K562 (cell line): Measurements from ENCODE around the gene ZMYND8. TPM values are rescaled to one million over a fixed set of nuclear protein-coding genes. Genes with fewer than 3 reads are reported as not detected.

Source experiments
- ATAC-seq: fragments of 200-7000 bp; cut with Tn5 transposase; 3 replicates; pipeline ENCODE4 v1.9.1; 2020; ENCODE audit warnings: moderate library complexity
- BruUV-seq: library from RNA; stranded (reverse); fragments of 400-500 nt; replicated peaks from 2 replicates; lab custom pipeline; 2021; lab: Mats Ljungman, UMichigan
- CTCF ChIA-PET: fragments of 300-600 bp; formaldehyde crosslinking; extraction: SDS; loops from one replicate; lab custom pipeline; 2021; ENCODE audit warnings: low intra/inter-chr PET ratio; lab: Yijun Ruan, JAX
- POLR2A ChIA-PET: fragments of 300-600, 350-650 bp; sonication (Branson Sonifier 250); formaldehyde crosslinking; extraction: SDS; loops from one replicate; lab custom pipeline; 2021; ENCODE audit warnings: antibody characterized with exemption, inconsistent platforms; lab: Yijun Ruan, JAX
- DNase-seq, 4 experiments: peaks; one replicate each; pipeline versions ENCODE4 v3.0.0 to v3.0.0-alpha.2; 2011 to 2018; ENCODE audit warnings: low spot score in 3 of 4, mixed read lengths in 3 of 4; ENCODE audit errors: extremely low read depth in 1 of 4
- FAIRE-seq: peaks from 2 replicates; lab custom pipeline; 2011; peaks lifted over from hg19 to GRCh38; lab: Jason Lieb, UNC
- H2AFZ ChIP-seq: 2 replicates; pipeline ENCODE4 v1.6.0; 2011; ENCODE audit warnings: low read depth, low read length, control low read depth, inconsistent platforms
- H3K27ac ChIP-seq: fragments of 200-600 bp; 3 replicates; pipeline ENCODE4 v1.8.0; 2011; ENCODE audit warnings: low read depth, mild to moderate bottlenecking, control low read depth, inconsistent platforms, low read length, moderate library complexity, mixed read lengths; ENCODE audit errors: extremely low read depth
- H3K27me3 ChIP-seq, 2 experiments: fragments of 300-600 bp in 1 of 2; 2 replicates in 1 of 2; 3 replicates in 1 of 2; pipeline versions ENCODE4 v1.6.0 to v1.8.0; 2011; ENCODE audit warnings: inconsistent platforms in 2 of 2, low read length in 2 of 2, mild to moderate bottlenecking in 1 of 2, mixed read lengths in 1 of 2, moderate library complexity in 1 of 2; ENCODE audit not compliant: control insufficient read depth in 2 of 2, insufficient read depth in 2 of 2
- H3K36me3 ChIP-seq: fragments of 300-600 bp; 3 replicates; pipeline ENCODE4 v1.8.0; 2011; ENCODE audit warnings: mild to moderate bottlenecking, low read length, inconsistent platforms; ENCODE audit not compliant: control insufficient read depth, insufficient read depth
- H3K4me1 ChIP-seq, 2 experiments: fragments of 200-600 bp in 1 of 2; replicated peaks in 1 of 2; 2 replicates in 1 of 2; 3 replicates in 1 of 2; pipeline versions ENCODE4 v1.5.1 to v1.8.0; 2011; ENCODE audit warnings: inconsistent platforms in 2 of 2, low read length in 2 of 2, mild to moderate bottlenecking in 1 of 2, mixed read lengths in 1 of 2, moderate library complexity in 1 of 2; ENCODE audit not compliant: control insufficient read depth in 2 of 2, insufficient read depth in 2 of 2
- H3K4me2 ChIP-seq: 2 replicates; pipeline ENCODE4 v1.6.1; 2011; ENCODE audit warnings: low read length, control low read depth, inconsistent platforms, mixed read lengths; ENCODE audit not compliant: insufficient read depth
- H3K4me3 ChIP-seq: fragments of 200-600 bp; sonication (generic), shearing (Covaris generic); 2 replicates; pipeline ENCODE4 v1.5.1; 2016; ENCODE audit warnings: control low read depth, inconsistent platforms
- H3K79me2 ChIP-seq: fragments of 200-600 bp; 3 replicates; pipeline ENCODE4 v1.8.0; 2011; ENCODE audit warnings: low read length, inconsistent platforms; ENCODE audit not compliant: control insufficient read depth, insufficient read depth
- H3K9ac ChIP-seq, 2 experiments: 2 replicates each; pipeline versions ENCODE4 v1.6.0 to v1.6.1; 2011; ENCODE audit warnings: low read depth in 2 of 2, low read length in 2 of 2, control low read depth in 1 of 2, inconsistent platforms in 1 of 2, mild to moderate bottlenecking in 1 of 2, mixed read lengths in 1 of 2; ENCODE audit not compliant: insufficient read depth in 1 of 2
- H3K9me1 ChIP-seq: one replicate; pipeline ENCODE4 v1.6.0; 2011; ENCODE audit warnings: inconsistent platforms, mild to moderate bottlenecking, low read length, moderate library complexity; ENCODE audit not compliant: control insufficient read depth, insufficient read depth
- H3K9me3 ChIP-seq: replicated peaks from 2 replicates; pipeline ENCODE4 v1.5.1; 2011; ENCODE audit warnings: low read depth, low read length, inconsistent platforms; ENCODE audit not compliant: control insufficient read depth, insufficient read depth
- H4K20me1 ChIP-seq: replicated peaks from 2 replicates; pipeline ENCODE4 v1.6.1; 2011; ENCODE audit warnings: low read length, inconsistent platforms, mixed read lengths; ENCODE audit not compliant: control insufficient read depth, insufficient read depth
- BRF1 ChIP-seq: IDR thresholded peaks from 3 replicates; pipeline ENCODE4 v1.6.1; 2011; ENCODE audit warnings: borderline replicate concordance, mild to moderate bottlenecking; ENCODE audit not compliant: insufficient read length; ENCODE audit errors: extremely low read depth
- CXXC5 ChIP-seq: fragments of 250-450 bp; sonication (Bioruptor Pico); IDR thresholded peaks from 2 replicates; pipeline ENCODE4 v1.8.0; 2022; ENCODE audit warnings: inconsistent platforms, mild to moderate bottlenecking, moderate library complexity
- HDAC8 ChIP-seq: fragments of 450-650 bp; IDR thresholded peaks from 2 replicates; pipeline ENCODE4 v1.6.1; 2016; ENCODE audit warnings: mild to moderate bottlenecking, missing genetic modification characterization, moderate library complexity, missing compliant biosample characterization
- HMBOX1 ChIP-seq: sonication (generic); IDR thresholded peaks from 2 replicates; pipeline ENCODE4 v1.6.1; 2016
- MAFF ChIP-seq: IDR thresholded peaks from 2 replicates; pipeline ENCODE4 v1.6.1; 2012; ENCODE audit warnings: low read length, improper control_type of control experiment
- PCBP2 ChIP-seq: fragments of 200-400 bp; formaldehyde crosslinking; IDR thresholded peaks from 2 replicates; pipeline ENCODE4 v1.6.1; 2018; ENCODE audit warnings: low read length, low read depth, mild to moderate bottlenecking, moderate library complexity; ENCODE audit not compliant: poor library complexity, severe bottlenecking
- ZBTB11 ChIP-seq, 3 experiments: fragments of 200-800 bp in 1 of 3; fragments of 250-450 bp in 1 of 3; fragments of 450-650 bp in 1 of 3; sonication (Bioruptor Pico) in 1 of 3; sonication (Bioruptor generic) in 1 of 3; formaldehyde crosslinking in 1 of 3; IDR thresholded peaks; 2 replicates each; pipeline versions ENCODE4 v1.6.1 to v1.8.0; 2016 to 2022; ENCODE audit warnings: mild to moderate bottlenecking in 2 of 3, missing genetic modification characterization in 2 of 3, missing compliant biosample characterization in 1 of 3, moderate library complexity in 1 of 3
- ZBTB33 ChIP-seq: sonication (generic); formaldehyde crosslinking; IDR thresholded peaks from 2 replicates; pipeline ENCODE4 v1.8.1; 2023; ENCODE audit warnings: mild to moderate bottlenecking, missing genetic modification reagents
- ZNF354B ChIP-seq: fragments of 250-450 bp; sonication (Bioruptor Pico); IDR thresholded peaks from 2 replicates; pipeline ENCODE4 v1.4.0; 2020
- ZNF384 ChIP-seq: IDR thresholded peaks from 2 replicates; pipeline ENCODE4 v1.6.1; 2012; ENCODE audit warnings: low read depth, low read length, improper control_type of control experiment
- ZNF507 ChIP-seq: conservative IDR thresholded peaks from 2 replicates; pipeline ENCODE4 v1.6.1; 2017; ENCODE audit warnings: missing genetic modification characterization, missing compliant biosample characterization
- WGBS: fragments of 100-300 bp; shearing (Covaris generic); methylation state at CpG from one replicate; pipeline ENCODE4 v1.1.6; 2016; ENCODE audit warnings: low coverage, mixed read lengths; ENCODE audit not compliant: insufficient coverage; ENCODE audit errors: missing lambda C conversion rate; 5-methylcytosine and 5-hydroxymethylcytosine counted together
- in situ Hi-C: fragments of 300-500 bp; cut with MboI; formaldehyde crosslinking; loops from 4 replicates; pipeline ENCODE4 v1.15.0; 2018; ENCODE audit warnings: inconsistent platforms, mixed read lengths
- intact Hi-C: fragments of 100-400 bp; cut with micrococcal nuclease; formaldehyde crosslinking; loops from 2 replicates; pipeline ENCODE4 v1.14.2; 2022
- polyA plus RNA-seq, 8 experiments: library from polyadenylated mRNA; depleted of rRNA in 4 of 8; stranded (reverse) in 5 of 8; unstranded in 3 of 8; fragments of >200 nt; fragmentation: Nextera tagmentation in 2 of 8; fragmentation: Illumina TruSeq in 1 of 8; extraction: Ambion mirVana in 2 of 8; extraction: Trizol in 1 of 8; gene quantifications; 2 replicates each; pipeline versions ENCODE4 v1.2.1 to v1.2.3, GENCODE V29; 2011 to 2014; ENCODE audit warnings: inconsistent platforms in 1 of 8, missing spikeins in 1 of 8
- total RNA-seq, 7 experiments: library from RNA; depleted of rRNA in 6 of 7; stranded (reverse); fragments of >200 nt in 6 of 7; fragmentation: Illumina TruSeq in 2 of 7; extraction: Trizol in 2 of 7; gene quantifications; 2 replicates each; pipeline versions ENCODE4 v1.2.1 to v1.2.3, GENCODE V29; 2011 to 2021; ENCODE audit warnings: low replicate concordance in 1 of 7
- TF ChIP-seq, protein P1 (sequence below): fragments of 450-650 bp; IDR thresholded peaks from 2 replicates; pipeline ENCODE4 v1.6.1; 2017; ENCODE audit warnings: antibody characterized with exemption

Gene ZMYND8
- total and polyA plus RNA-seq, 9 of the 15 experiments (the other 6 are each of a cell fraction or from before 2014, with no cell fraction given) = 31.8 to 148 (median 71.9) TPM

DNA sequence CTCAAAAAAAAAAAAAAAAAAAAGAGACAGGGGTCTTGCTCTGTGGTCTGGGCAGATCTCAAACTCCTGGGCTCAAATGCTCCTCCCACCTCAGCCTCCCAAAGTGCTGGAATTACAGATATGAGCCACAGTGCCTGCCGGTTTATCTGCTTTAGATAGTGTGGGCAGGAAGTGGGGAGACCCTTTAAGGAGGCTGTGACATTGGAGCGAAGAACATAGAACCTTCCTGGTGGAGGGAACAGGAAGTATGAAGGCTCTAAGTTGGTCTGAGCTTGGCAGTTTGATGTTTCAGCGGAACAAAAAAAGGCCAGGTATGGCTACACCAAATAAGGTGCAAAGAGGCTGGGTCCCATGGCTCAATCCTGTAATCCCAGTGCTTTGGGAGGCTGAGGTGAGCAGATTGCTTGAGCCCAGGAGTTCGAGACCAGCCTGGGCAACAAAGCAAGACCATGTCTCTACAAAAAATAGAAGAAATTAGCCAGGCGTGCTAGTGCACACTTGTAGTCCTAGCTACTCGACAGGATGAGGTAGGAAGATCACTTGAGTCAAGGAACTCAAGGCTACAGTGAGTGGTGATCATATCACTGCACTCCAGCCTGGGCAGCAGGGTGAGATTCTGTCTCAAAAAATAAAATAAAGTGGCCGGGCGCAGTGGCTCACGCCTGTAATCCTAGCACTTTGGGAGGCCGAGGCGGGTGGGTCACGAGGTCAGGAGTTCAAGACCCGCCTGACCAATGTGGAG is 8.7 kb upstream of the ZMYND8 start:
- BruUV-seq = TSS peak; percentile 56
- intact Hi-C loops (no loop called here), in situ Hi-C loops (no loop called here)
- WGBS = under 1% methylated on average over 13 of the region's 13 CpGs
- Histone ChIP-seq H3K4me3 (peak overlapping the region; percentile 18), H3K9ac (peak overlapping the region; percentile 74 to 80; a peak in 3 of 4 replicates), H3K27ac (peak overlapping the region; percentile 95), H3K79me2 (peaks cover 27% of the 10 kb centered on the region), H3K27me3 (no peaks in the 10 kb centered on the region), H3K9me1 (no peaks in the 10 kb centered on the region), H3K4me1 (peaks cover 49 to 51% of the 10 kb centered on the region in 2 experiments), H3K4me2 (peak overlapping the region; percentile 82), H4K20me1 (no peaks in the 10 kb centered on the region), H3K9me3 (no peaks in the 10 kb centered on the region), H3K36me3 (no peaks in the 10 kb centered on the region), H2AFZ (peak overlapping the region; percentile 71)
- ChIA-PET CTCF (no interaction called here), POLR2A (interaction anchor here (0.6 to 2.0 kb wide), 10 partner anchors 8 to 619 kb away, joined by 3 to 7 read pairs (median 3); partner anchors contain the start of gene ZMYND8)
- DNase-seq (peak; percentile 44 to 93 (median 60)), FAIRE-seq (peak; percentile 90), ATAC-seq (peak; percentile 55)
- TF ChIP-seq HDAC8 = no peak
- TF ChIP-seq ZBTB11 (CRISPR knock-in tag; IDR thresholded peaks at IDR 0.05) = peak in 2 of 3 experiments; percentile 60 to 66; a peak in 3 of 6 replicates
- TF ChIP-seq, protein P1, sequence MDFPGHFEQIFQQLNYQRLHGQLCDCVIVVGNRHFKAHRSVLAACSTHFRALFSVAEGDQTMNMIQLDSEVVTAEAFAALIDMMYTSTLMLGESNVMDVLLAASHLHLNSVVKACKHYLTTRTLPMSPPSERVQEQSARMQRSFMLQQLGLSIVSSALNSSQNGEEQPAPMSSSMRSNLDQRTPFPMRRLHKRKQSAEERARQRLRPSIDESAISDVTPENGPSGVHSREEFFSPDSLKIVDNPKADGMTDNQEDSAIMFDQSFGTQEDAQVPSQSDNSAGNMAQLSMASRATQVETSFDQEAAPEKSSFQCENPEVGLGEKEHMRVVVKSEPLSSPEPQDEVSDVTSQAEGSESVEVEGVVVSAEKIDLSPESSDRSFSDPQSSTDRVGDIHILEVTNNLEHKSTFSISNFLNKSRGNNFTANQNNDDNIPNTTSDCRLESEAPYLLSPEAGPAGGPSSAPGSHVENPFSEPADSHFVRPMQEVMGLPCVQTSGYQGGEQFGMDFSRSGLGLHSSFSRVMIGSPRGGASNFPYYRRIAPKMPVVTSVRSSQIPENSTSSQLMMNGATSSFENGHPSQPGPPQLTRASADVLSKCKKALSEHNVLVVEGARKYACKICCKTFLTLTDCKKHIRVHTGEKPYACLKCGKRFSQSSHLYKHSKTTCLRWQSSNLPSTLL = no peak
- peak; percentile 38; the same call in 1 of the 2 replicates for TF ChIP-seq ZBTB33 (CRISPR knock-in tag)
- TF ChIP-seq PCBP2 = no peak
- no peak for TF ChIP-seq ZNF507 (tag)
- TF ChIP-seq ZNF354B (CRISPR knock-in tag) = no peak
- TF ChIP-seq BRF1 = no peak
- peak; percentile 86 for TF ChIP-seq ZNF384
- TF ChIP-seq CXXC5 (CRISPR knock-in tag) = peak; percentile 37
- no peak for TF ChIP-seq MAFF
- TF ChIP-seq HMBOX1 = peak; percentile 53
